Aorta (tissue), 5 donors: Measurements from ENCODE around the gene SMYD5. TPM values are rescaled to one million over a fixed set of nuclear protein-coding genes. Genes with fewer than 3 reads are reported as not detected.

ENCODE experiments used
- ATAC-seq: fragments of 200-7000 bp; cut with Tn5 transposase; one replicate; pipeline ENCODE4 v1.9.1; 2022; ENCODE audit warnings: moderate library complexity; ENCODE audit not compliant: low FRiP score
- DNase-seq, 2 donors: peaks; one replicate each; pipeline ENCODE4 v3.0.0-alpha.2; 2020
- H3K27ac ChIP-seq, 2 donors: one replicate each; pipeline ENCODE4 v1.5.1; 2013; ENCODE audit warnings: low read length in 2 of 2, mild to moderate bottlenecking in 2 of 2, moderate library complexity in 2 of 2, control low read depth in 1 of 2, inconsistent platforms in 1 of 2, low read depth in 1 of 2
- H3K27me3 ChIP-seq, 2 donors: one replicate each; pipeline ENCODE4 v1.6.1; 2013; ENCODE audit warnings: control low read depth in 1 of 2, low read length in 1 of 2, mild to moderate bottlenecking in 1 of 2, moderate library complexity in 1 of 2; ENCODE audit not compliant: insufficient read depth in 2 of 2, control insufficient read depth in 1 of 2
- H3K36me3 ChIP-seq, 2 donors: one replicate each; pipeline ENCODE4 v1.6.1; 2013; ENCODE audit warnings: control low read depth in 1 of 2, low read length in 1 of 2, mild to moderate bottlenecking in 1 of 2; ENCODE audit not compliant: insufficient read depth in 2 of 2, control insufficient read depth in 1 of 2
- H3K4me1 ChIP-seq, 2 donors: one replicate each; pipeline ENCODE4 v1.6.1; 2013; ENCODE audit warnings: low read length in 2 of 2, control low read depth in 1 of 2, mild to moderate bottlenecking in 1 of 2, moderate library complexity in 1 of 2; ENCODE audit not compliant: insufficient read depth in 2 of 2, control insufficient read depth in 1 of 2
- H3K4me3 ChIP-seq, 2 donors: one replicate each; pipeline ENCODE4 v1.5.1; 2013; ENCODE audit warnings: low read length in 2 of 2, control low read depth in 1 of 2, mild to moderate bottlenecking in 1 of 2
- H3K9me3 ChIP-seq: one replicate; pipeline ENCODE4 v1.6.1; 2013; ENCODE audit warnings: mild to moderate bottlenecking, low read length; ENCODE audit not compliant: control insufficient read depth
- WGBS, 2 donors: extraction: QIAGEN DNeasy Blood & Tissue Kit; methylation state at CpG; one replicate each; pipeline ENCODE4 v1.1.7; 2013; 5-methylcytosine and 5-hydroxymethylcytosine counted together
- intact Hi-C, 2 donors: fragments of 100-400 bp; cut with DNase I; formaldehyde crosslinking; loops; one replicate each; pipeline versions ENCODE4 v1.14.2 to v1.15.0; 2022
- polyA plus RNA-seq, 2 donors: library from polyadenylated mRNA; stranded (reverse); fragments of 200-250 nt; gene quantifications; one replicate each; pipeline ENCODE4 v1.2.3, GENCODE V29; 2013
- total RNA-seq, 2 donors: library from RNA; stranded (reverse); fragmentation: NEBNext Ultra II Directional; extraction: Animal tissue kit (Norgen Biotek cat#: 25700); gene quantifications; one replicate each; pipeline ENCODE4 v1.2.1, GENCODE V29; 2021
- donor health status: healthy with polysubstance abuse.
- donor health status: Bipolar disorder and iron deficiency.
- donor health status: DM: no; HTN: no; CAD: no.
- donor health status: DM: no; HTN: no; CAD: no.
- donor health status: DM: yes; HTN: yes; CAD: no.

SMYD5 gene
- total and polyA plus RNA-seq, 4 donors = 4.3 to 23.0 (median 17.6) TPM

DNA sequence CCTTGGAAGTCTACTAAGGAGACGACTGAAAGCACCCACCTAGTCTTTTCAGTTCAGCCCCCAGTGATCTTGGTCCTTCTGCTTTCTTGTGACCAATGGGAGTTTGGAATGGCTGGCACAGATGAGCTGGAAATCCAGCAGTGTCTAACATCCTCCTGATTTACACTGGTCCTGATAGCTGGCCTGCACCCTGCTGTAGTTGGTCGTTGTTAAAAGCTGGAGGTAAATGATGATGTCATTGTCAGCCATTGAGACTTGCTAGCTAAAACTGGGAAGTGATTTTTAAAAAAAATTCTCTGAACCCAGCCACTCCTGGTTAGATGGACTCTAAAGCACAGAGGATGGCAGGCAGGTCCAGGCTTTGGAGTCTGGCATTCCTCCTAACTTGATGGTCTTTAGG is 39.4 kb downstream of the SMYD5 start:
- Histone ChIP-seq H3K9me3 (no peaks in the 10 kb centered on the region), H3K27ac (no peak overlapping the region), H3K4me1 (no peaks in the 10 kb centered on the region), H3K36me3 (peaks cover 9 to 19% of the 10 kb centered on the region in 2 donors), H3K4me3 (no peak overlapping the region), H3K27me3 (no peaks in the 10 kb centered on the region)
- no peak for DNase-seq
- ATAC-seq = no peak
- intact Hi-C loops = no loop called here
- 57 to 69% methylated on average over 2 of the region's 2 CpGs for WGBS, 2 donors

DNA sequence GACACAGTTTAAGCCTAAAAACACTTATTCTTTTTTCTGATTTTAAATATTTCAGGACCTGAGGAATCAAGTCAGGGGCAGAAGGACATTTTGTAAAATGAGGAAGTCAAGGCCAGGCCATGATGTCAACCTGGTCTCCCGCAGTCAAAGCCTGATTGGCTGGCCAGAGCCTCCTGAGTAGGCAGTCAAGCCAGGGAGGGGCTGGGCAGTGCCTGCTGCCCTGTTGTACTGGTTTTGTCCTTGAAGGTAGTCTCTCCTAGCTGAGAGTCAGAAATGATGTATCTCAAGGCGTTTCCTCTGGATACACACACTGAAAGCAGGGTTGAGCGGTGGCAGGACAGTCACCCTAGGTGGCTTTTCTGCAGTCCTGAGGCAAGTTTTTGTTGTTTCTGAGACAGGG is 39.9 kb downstream of the SMYD5 start:
- Histone ChIP-seq H3K4me1 (no peaks in the 10 kb centered on the region), H3K9me3 (no peaks in the 10 kb centered on the region), H3K27me3 (no peaks in the 10 kb centered on the region), H3K4me3 (no peak overlapping the region), H3K27ac (no peak overlapping the region), H3K36me3 (peaks cover 9 to 15% of the 10 kb centered on the region in 2 donors)
- ATAC-seq = no peak
- 87 to 93% methylated on average over 3 of the region's 3 CpGs for WGBS, 2 donors
- no peak for DNase-seq
- intact Hi-C loops = no loop called here

DNA sequence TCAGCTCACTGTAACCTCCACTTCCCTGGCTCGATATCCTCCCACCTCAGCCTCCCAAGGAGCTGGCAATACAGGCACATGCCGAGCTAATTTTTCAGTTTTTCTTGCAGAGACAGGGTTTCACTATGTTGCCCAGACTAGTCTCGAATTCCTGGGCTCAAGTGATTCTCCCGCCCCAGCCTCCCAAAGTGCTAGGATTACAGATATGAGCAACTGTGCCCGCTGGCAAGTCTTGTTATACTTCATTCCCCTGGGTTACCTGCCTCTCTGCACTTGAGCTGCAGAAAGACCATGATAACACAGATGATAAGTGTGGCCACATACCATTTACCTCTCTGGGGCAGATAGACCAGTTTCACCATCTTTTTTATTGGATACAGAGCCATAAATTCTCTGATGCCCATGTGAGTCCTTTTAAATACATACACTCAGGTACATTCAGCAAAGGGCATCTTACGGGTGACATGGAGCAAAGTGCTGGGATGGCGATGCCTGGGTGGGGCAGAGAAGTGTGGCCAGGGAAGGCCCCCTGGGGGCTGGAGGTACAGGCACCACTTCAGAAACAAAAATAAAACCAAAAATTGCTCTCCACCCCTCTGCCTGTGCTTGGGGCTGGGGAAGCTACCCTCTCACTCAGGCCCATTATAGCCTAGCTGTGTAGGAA is 40.4 kb downstream of the SMYD5 start:
- intact Hi-C loops = no loop called here
- Histone ChIP-seq H3K27ac (no peak overlapping the region), H3K27me3 (no peaks in the 10 kb centered on the region), H3K4me3 (no peak overlapping the region), H3K36me3 (peaks cover 6 to 13% of the 10 kb centered on the region in 2 donors), H3K9me3 (no peaks in the 10 kb centered on the region), H3K4me1 (no peaks in the 10 kb centered on the region)
- ATAC-seq (no peak), DNase-seq (no peak)
- WGBS, 2 donors = 90% methylated on average over 7 of the region's 7 CpGs

DNA sequence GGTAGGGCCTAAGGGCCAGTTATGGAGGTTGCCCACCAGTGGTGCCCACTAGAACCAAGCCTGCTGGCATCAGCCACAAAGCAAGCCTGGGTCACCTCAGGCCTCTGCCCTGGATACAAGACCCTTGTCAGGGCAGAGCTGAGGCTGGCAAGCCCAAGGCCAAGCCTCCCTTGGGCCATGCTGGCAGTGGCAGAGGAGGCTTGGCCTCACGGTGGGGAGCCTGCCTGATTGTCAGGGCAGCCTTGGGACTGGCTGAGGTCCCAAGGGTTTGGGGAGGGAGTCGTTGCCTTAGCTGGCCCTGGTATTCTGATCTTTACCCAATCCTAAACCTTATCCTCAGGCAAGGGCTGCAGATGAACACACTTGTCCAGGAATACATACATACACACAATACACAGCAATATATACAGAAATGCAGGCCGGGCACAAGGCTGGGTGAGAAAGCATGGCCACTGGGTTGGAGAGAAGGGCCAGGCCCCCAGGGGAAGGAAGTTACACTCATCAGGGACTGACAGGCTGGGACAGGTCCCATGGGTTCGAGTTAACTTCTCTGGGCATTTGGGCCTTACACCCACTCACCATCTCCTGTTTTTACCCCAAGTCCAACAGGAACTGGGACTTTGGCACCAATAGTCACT is 41.1 kb downstream of the SMYD5 start:
- H3K9me3 ChIP-seq = no peaks in the 10 kb centered on the region
- WGBS, 2 donors = 35 to 41% methylated on average over 4 of the region's 4 CpGs
- ATAC-seq (no peak), DNase-seq (no peak)
- H3K27me3 ChIP-seq = no peaks in the 10 kb centered on the region
- H3K36me3 ChIP-seq = peaks cover 4 to 8% of the 10 kb centered on the region in 2 donors
- H3K4me1 ChIP-seq = no peaks in the 10 kb centered on the region
- H3K27ac ChIP-seq = no peak overlapping the region
- H3K4me3 ChIP-seq = no peak overlapping the region
- intact Hi-C loops = no loop called here

DNA sequence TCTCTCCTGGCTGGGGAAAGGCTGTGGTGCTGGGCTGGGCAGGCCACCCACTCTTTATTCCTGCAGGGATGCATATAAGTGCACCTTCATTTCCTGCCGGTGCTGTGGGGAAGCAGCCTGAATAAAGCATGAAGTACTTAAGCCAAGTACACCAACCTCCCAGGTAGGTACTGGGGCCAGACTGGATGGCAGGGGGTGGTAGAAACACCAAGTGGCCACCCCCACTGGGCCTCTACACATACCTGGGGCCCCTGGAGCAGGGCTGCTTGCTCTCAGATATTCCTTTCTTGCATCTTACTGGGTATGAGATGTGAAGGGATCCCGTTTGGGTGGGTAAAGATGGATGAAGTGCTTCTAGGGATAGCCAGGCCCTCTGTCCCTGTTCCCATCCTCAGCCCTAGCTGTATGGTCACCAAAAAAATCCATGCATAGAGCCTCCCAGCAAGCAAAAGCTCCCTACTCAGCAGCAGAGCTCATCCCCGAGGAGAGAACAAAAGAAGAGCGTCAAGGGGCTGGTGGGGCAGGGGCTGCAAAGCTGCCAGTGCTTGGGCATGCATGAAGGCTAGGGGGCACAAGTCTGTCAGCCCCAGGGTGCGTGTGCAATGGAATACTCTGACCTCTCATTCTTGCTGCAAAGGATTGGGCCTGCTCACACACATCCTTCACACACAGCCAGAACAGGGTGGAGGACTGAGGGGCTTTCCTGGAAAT is 42.0 kb downstream of the SMYD5 start:
- WGBS, 2 donors = 66 to 67% methylated on average over 5 of the region's 5 CpGs
- H3K36me3 ChIP-seq = peaks cover 0 to 6% of the 10 kb centered on the region in 2 donors
- no peaks in the 10 kb centered on the region for H3K9me3 ChIP-seq
- no peak for DNase-seq
- H3K4me1 ChIP-seq = no peaks in the 10 kb centered on the region
- H3K4me3 ChIP-seq = no peak overlapping the region
- intact Hi-C loops = no loop called here
- ATAC-seq = no peak
- no peak overlapping the region for H3K27ac ChIP-seq
- no peaks in the 10 kb centered on the region for H3K27me3 ChIP-seq

- Histone ChIP-seq H3K9me3 (no peaks in the 10 kb centered on the region), H3K4me3 (no peak overlapping the region), H3K36me3 (peaks cover 0 to 6% of the 10 kb centered on the region in 2 donors), H3K4me1 (no peaks in the 10 kb centered on the region), H3K27me3 (no peaks in the 10 kb centered on the region), H3K27ac (no peak overlapping the region)
- DNase-seq = no peak
- ATAC-seq = no peak
- intact Hi-C loops = no loop called here
- 33 to 76% methylated on average over 1 of the region's 1 CpG for WGBS, 2 donors
Observed at GRCh38 chr2:73256618-73256922, 42.5 kb downstream of the SMYD5 start.

DNA sequence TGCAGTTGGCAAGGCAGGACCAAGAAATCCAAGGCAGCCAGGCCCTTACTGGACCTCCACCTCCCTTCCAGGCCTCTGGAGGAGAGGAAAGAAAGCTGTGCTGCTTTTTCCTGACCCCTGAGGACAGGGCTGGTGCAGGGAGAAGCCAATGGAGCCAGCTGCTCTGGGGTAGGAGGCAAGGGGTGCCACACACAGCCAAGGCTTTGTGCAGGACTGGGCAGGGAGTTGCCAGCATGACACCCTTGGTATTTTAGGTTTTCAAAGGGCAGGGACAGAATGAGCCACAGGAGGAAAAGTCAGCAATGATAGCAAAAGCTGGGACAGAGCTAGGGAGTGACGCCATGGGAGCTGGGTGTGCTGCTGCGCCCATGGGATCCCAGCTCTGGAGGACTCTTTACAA is 43.0 kb downstream of the SMYD5 start:
- Histone ChIP-seq H3K27ac (no peak overlapping the region), H3K4me1 (no peaks in the 10 kb centered on the region), H3K4me3 (no peak overlapping the region), H3K36me3 (peaks cover 0 to 6% of the 10 kb centered on the region in 2 donors), H3K9me3 (no peaks in the 10 kb centered on the region), H3K27me3 (no peaks in the 10 kb centered on the region)
- intact Hi-C loops = no loop called here
- DNase-seq (no peak), ATAC-seq (no peak)
- 89% methylated on average over 2 of the region's 2 CpGs for WGBS, 2 donors

GRCh38 chr2:73257425-73258125 is 43.5 kb downstream of the SMYD5 start:
- Histone ChIP-seq H3K9me3 (no peaks in the 10 kb centered on the region), H3K27me3 (no peaks in the 10 kb centered on the region), H3K27ac (no peak overlapping the region), H3K4me1 (no peaks in the 10 kb centered on the region), H3K36me3 (peaks cover 0 to 3% of the 10 kb centered on the region in 2 donors), H3K4me3 (no peak overlapping the region)
- intact Hi-C loops = no loop called here
- DNase-seq = peak in 1 of 2 donors; percentile 77
- ATAC-seq = no peak
- 84 to 85% methylated on average over 10 of the region's 10 CpGs for WGBS, 2 donors
